Activated T-helper 9 cell treated with anti-CD3 and anti-CD28 coated beads, Interleukin-2, amount 50 U/mL, for 16 hours (primary cell): ENCODE data around the gene HAPLN3.

ENCODE experiments used
- DNase-seq: peaks from one replicate; pipeline ENCODE4 v3.0.0-alpha.2; 2020; ENCODE audit warnings: low read depth

HAPLN3 gene

GRCh38 chr15:88894348-88894818 lies 961 bp downstream of the HAPLN3 start:
- DNase-seq: peak; percentile 74

GRCh38 chr15:88891540-88892254 lies 3.6 kb downstream of the HAPLN3 start:
- no peak for DNase-seq

- DNase-seq: no peak
Observed at GRCh38 chr15:88890495-88890894, 4.8 kb downstream of the HAPLN3 start.

- no peak for DNase-seq
Observed at GRCh38 chr15:88888719-88889118, 6.6 kb downstream of the HAPLN3 start.

- no peak for DNase-seq
Observed at GRCh38 chr15:88887068-88887580, 8.2 kb downstream of the HAPLN3 start.

GRCh38 chr15:88882785-88883184 lies 12.6 kb downstream of the HAPLN3 start:
- DNase-seq: no peak

GRCh38 chr15:88881775-88882174 lies 13.6 kb downstream of the HAPLN3 start:
- no peak for DNase-seq

GRCh38 chr15:88880944-88881740 lies 14.2 kb downstream of the HAPLN3 start:
- no peak for DNase-seq

- DNase-seq: no peak
Observed at GRCh38 chr15:88878720-88879184, 16.6 kb downstream of the HAPLN3 start.

GRCh38 chr15:88877906-88878305 lies 17.4 kb downstream of the HAPLN3 start:
- no peak for DNase-seq

- DNase-seq: no peak
Observed at GRCh38 chr15:88877415-88877814, 17.9 kb downstream of the HAPLN3 start.

GRCh38 chr15:88876573-88876972 lies 18.8 kb downstream of the HAPLN3 start:
- DNase-seq: no peak

GRCh38 chr15:88874684-88875083 lies 20.7 kb downstream of the HAPLN3 start:
- no peak for DNase-seq

- no peak for DNase-seq
Observed at GRCh38 chr15:88874275-88874674, 21.1 kb downstream of the HAPLN3 start.

GRCh38 chr15:88873786-88874185 lies 21.6 kb downstream of the HAPLN3 start:
- DNase-seq: no peak

GRCh38 chr15:88872706-88873105 lies 22.6 kb downstream of the HAPLN3 start:
- DNase-seq: no peak

- no peak for DNase-seq
Observed at GRCh38 chr15:88872106-88872505, 23.2 kb downstream of the HAPLN3 start.

- DNase-seq: no peak
Observed at GRCh38 chr15:88871313-88871712, 24.0 kb downstream of the HAPLN3 start.

- DNase-seq: no peak
Observed at GRCh38 chr15:88866295-88866881, 29.0 kb downstream of the HAPLN3 start.

- no peak for DNase-seq
Observed at GRCh38 chr15:88865498-88866099, 29.7 kb downstream of the HAPLN3 start.

GRCh38 chr15:88864861-88865497 lies 30.4 kb downstream of the HAPLN3 start:
- no peak for DNase-seq

GRCh38 chr15:88863412-88863811 lies 31.9 kb downstream of the HAPLN3 start:
- no peak for DNase-seq
